Subcutaneous adipose tissue (tissue), 4 donors: ENCODE results near the gene STAT5A. TPM values are rescaled to one million over a fixed set of nuclear protein-coding genes. Genes with fewer than 3 reads are reported as not detected.

Experiments
- CTCF ChIP-seq: fragments of 450-650 bp; IDR thresholded peaks from one replicate; pipeline ENCODE4 v1.5.1; 2016; ENCODE audit warnings: low read depth, mild to moderate bottlenecking, control low read depth, antibody characterized with exemption, moderate library complexity
- total RNA-seq, 4 donors: library from RNA; depleted of rRNA; stranded (reverse); fragments of >200 nt; gene quantifications; one replicate each; pipeline ENCODE4 v1.1.0, GENCODE V29; 2016

STAT5A gene
- total RNA-seq, 4 donors from 2014 or later = 158 to 721 (median 285) TPM

- TF ChIP-seq CTCF = no peak
Measured at GRCh38 chr17:42277342-42277712, 11.0 kb upstream of the STAT5A start.

GRCh38 chr17:42279776-42280630 lies 8.3 kb upstream of the STAT5A start:
- TF ChIP-seq CTCF = no peak

- TF ChIP-seq CTCF = no peak
Measured at GRCh38 chr17:42281571-42282096, 6.7 kb upstream of the STAT5A start.

GRCh38 chr17:42282478-42283080 lies 5.7 kb upstream of the STAT5A start:
- no peak for TF ChIP-seq CTCF

- no peak for TF ChIP-seq CTCF
Measured at GRCh38 chr17:42283241-42284023, 4.9 kb upstream of the STAT5A start.

GRCh38 chr17:42284024-42284369 lies 4.3 kb upstream of the STAT5A start:
- TF ChIP-seq CTCF = no peak

GRCh38 chr17:42284566-42284965 lies 3.7 kb upstream of the STAT5A start:
- no peak for TF ChIP-seq CTCF
